Stimulated activated CD8-positive, alpha-beta memory T cell treated with anti-CD3 and anti-CD28 coated beads, Interleukin-15, amount 100 ng/mL, for 4 hours (primary cell): ENCODE results near the gene DCAF7.

Experiments
- DNase-seq, 2 donors: peaks; one replicate each; pipeline ENCODE4 v3.0.0-alpha.2; 2020; ENCODE audit warnings: low read depth in 2 of 2

The DCAF7 gene, protein sequence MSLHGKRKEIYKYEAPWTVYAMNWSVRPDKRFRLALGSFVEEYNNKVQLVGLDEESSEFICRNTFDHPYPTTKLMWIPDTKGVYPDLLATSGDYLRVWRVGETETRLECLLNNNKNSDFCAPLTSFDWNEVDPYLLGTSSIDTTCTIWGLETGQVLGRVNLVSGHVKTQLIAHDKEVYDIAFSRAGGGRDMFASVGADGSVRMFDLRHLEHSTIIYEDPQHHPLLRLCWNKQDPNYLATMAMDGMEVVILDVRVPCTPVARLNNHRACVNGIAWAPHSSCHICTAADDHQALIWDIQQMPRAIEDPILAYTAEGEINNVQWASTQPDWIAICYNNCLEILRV

DNA sequence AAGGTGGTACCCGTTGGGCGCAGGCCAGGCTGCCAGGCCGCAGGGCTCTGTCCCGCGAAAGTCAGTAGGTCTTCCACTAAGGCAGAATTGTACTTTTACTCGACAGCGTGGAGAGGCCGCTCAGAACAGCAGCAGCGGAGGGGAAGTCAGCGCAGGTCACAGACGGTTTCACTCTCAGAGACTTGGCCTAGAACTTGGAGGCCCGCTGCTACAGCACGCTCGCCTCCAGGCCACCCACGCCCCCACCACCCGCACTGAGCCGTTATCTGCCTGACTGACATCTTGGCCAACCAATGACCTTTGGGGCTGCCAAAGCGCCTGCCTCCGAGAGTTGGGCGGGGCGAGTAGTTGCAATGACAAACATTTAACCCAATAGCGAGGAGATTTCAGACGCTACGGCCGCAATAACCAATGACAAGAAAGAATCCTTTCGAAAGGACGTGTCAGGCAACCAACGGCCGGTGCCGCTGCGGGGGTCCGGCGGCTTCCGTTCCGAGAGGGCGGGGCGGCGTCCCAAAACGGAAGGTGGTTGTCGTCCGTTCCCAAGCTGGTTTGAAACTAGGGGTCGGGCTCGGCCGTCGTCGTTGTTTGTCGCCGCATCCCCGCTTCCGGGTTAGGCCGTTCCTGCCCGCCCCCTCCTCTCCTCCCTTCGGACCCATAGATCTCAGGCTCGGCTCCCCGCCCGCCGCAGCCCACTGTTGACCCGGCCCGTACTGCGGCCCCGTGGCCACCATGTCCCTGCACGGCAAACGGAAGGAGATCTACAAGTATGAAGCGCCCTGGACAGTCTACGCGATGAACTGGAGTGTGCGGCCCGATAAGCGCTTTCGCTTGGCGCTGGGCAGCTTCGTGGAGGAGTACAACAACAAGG lies at the start of gene DCAF7:
DCAF7 (plus strand) TSS at position 532 of the 871 bp plus-strand sequence; CDS start at position 733, 201 bp downstream.
- peak; percentile 99 to 100 for DNase-seq

DNA sequence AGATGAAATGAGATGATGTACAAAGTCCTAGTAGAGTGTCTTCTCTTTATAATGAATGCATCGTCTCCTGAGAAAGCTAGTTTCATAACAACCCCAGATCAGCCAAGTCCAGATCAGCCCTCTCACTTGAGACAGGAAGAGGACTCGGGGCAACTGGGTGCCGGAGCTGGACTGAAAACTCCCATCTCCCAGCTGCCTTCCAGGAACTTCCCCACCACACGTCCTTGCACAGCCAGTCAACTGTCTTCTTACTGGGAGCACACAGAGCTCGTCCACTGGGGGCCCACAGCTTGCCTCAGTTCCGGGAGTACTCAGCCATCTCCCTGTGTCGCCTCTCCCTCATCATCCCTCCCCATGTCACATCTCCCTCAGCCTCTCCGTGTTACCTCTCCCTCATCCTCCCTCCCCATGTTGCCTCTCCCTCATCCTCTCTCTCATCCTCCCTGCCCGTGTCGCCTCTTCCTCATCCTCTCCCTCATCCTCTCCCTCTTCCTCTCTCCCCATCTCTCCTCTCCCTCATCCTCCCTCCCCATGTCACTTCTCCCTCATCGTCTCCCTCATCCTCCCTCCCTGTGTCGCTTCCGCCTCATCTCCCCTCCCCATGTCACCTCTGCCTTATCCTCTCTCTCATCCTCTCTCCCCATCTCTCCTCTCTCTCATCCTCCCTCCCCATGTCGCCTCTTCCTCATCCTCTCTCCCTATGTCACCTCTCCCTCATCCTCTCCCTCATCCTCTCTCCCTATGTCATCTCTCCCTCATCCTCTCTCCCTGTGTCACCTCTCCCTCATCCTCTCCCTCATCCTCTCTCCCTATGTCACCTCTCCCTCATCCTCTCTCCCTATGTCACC lies 49.5 kb upstream of the DCAF7 start:
- no peak for DNase-seq

DNA sequence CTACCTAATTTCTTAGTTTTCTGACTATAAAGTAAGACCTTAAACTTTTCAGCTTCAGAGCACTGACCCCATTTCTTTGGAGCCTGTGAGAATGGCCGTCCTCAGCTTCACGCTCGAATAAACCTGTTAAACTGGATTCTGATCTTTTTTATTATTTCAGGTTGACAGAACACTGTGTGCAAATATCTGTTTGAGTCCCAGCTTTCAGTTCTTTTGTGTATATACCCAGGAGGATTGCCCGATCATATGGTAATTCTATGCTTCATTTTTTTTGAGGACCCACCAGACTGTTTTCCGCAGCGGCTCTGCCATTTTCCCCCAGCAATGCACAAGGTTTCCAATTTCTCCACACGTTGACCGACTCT lies 47.0 kb upstream of the DCAF7 start:
- DNase-seq, result no peak

DNA sequence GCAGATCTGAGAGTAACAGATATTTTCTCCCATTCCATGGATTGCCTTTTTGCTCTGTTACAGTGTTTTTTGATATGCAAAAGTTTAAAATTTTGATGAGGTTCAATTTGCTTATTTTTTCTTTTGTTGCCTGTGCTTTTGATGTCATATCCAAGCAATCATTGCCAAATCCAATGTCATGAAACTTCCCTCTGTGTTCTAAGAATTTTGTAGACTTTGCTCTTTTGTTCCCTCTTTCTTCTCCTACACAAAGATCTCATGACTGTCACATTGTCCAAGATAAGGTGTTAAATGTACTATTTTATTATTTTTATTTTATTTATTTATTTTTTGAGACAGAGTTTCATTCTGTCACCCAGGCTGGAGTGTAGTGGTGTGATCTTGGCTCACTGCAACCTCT lies 46.0 kb upstream of the DCAF7 start:
- no peak for DNase-seq

DNA sequence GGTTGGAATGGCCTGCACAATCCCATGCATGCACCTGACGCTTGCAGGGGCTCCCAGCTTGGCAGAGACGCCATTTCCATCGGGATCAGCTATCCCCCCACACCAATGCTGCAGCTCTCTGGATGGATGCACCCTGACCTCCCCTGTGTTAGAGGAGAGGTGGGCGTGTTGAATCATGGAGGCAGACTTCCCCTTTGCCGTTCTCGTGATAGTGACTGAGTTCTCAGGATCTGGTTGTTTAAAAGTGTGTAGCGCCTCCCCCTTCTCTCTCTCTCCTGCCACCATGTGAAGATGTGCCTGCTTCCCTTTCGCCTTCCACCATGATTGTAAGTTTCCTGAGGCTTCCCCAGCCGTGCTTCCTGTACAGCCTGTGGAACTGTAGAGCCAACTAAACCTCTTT lies 44.9 kb upstream of the DCAF7 start:
- no peak for DNase-seq

DNA sequence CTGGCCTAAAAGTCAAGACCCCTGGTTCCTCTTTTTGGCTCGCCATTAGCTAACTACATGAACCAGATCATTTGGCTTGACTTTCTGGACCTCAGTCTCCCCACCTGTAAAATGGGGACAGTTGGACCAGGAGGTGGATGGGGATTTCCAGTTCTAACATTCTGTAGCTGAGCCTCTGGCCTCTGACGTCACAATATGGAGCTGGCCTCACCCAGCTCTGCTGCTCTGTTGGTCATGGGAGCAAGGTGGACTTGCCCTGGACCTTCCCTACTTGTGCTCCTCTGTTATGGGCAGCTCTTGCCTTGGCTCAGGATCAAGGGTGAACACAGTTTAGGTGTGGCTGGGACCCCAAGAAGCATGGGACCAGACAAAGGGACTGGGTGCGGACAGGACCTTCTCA lies 43.6 kb upstream of the DCAF7 start:
- DNase-seq, result no peak

DNA sequence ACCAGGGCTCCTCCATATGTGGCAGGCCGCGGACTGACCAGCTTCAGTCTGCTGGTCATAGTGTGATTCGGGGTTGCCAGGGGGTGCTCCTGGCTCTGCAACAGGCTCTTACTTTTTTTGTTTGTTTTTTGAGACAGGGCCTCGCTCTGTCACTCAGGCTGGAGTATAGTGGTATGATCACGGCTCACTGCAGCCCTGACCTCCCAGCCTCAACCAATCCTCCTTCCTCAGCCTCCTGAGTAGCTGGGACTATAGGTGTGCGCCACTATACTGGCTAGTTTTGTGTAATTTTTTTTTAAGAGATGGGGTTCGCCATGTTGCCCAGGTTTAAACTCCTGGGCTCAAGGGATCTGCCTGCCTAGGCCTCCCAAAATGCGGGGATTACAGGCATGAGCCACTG lies 38.9 kb upstream of the DCAF7 start:
- DNase-seq, result no peak

DNA sequence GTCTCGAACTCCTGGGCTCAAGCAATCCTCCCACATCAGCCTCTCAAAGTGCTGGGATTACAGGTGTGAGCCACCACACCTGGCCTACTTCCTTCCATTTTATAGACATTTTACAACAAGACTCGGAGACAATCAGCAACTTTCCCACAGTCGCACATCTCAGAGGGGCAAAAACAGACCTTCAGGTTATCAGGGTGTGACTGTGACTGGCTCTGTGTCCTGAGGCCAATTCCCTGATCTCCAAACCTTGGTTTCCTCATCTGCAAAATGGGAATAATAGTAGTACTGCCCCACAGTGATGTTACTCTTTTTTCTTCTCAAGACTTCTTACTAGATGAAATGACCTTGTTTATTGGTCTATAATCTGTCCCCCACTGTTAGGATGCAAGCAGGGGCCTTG lies 37.9 kb upstream of the DCAF7 start:
- no peak for DNase-seq

DNA sequence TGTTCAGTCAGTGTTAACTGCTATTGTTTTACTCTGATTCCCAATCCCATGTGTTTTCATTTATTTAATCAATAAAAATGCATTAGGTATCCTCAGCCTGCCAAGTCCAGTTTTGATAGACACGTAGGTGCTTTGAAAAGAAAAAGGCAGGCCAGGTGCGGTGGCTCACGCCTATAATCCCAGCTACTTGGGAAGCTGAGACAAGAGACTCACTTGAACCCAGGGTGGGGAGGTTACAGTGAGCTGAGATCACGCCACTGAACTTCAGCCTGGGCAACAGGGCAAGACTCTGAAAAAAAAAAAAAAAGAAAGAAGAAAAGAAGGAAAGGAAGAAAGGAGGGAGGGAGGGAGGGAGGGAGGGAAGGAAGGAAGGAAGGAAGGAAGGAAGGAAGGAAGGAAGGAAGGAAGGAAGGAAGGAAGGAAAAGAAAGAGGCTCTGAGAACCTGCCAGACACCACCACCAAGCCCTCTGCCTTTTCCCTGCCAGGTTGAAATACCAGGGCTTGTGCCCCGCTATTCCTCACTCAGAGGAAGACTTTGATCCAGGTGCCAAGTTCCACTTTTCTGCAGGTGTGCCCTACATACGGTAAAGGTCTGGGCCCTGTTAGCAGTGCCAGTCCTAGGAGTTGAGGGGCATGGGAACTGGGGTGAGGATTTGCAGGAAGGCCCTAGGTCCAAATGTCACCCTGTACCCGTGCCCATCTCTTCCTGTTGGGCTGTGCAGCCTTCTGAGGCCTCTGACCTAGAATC lies 37.2 kb upstream of the DCAF7 start:
- DNase-seq, result no peak

DNA sequence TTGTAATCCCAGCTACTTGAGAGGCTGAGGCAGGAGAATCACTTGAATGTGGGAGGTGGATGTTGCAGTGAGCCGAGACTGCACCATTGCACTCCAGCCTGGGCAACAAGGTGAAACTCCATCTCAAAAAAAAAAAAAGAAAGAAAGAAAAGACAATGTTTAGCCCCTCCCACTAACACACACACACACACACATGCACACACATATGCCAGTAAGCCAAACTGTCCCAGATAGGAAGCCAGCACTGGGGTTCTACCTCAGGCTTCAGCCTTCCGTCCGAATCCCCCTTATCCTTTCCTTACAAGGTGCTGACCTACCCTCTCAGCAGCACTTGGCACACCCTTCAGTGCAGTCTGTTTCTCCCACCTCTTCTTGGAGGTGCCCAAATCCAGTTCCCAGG lies 35.8 kb upstream of the DCAF7 start:
- no peak for DNase-seq

DNA sequence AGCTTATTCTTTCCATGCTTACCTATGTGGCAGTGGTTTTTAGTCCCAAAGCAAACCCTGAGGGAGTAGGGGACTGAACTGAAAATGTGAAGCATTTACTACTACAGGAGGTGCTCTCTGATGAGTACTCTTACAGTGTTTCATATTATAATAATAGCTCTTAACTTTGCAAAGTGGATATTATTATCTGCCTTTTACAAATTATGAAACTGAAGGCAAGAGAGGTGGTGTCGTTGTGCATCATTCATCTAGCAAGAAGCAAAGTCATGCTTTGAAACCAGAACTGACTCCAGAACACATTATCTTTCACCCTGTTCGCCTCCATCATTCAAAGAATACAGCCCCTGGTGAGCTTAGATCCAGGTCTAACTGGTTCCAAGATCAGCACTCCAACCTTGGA lies 35.3 kb upstream of the DCAF7 start:
- no peak for DNase-seq

DNA sequence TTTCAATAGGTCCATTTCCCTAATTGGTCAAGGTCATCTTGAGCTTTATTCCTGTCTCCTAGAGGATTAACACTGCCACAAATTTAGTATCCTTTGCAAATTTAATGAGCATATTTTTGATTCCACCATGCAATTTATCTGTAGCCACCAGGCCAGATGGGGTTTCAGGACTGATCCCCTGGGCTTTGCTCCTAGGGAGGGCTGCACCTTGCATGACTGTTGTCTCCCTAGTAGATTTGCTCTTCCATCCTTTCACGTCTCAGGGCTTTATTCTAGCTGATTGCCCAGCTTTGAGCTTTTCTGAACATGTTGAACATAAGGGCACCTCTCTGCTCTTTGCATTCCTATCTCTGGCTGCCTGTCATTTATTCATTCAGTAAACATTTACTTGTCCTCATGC lies 34.9 kb upstream of the DCAF7 start:
- DNase-seq, result no peak

DNA sequence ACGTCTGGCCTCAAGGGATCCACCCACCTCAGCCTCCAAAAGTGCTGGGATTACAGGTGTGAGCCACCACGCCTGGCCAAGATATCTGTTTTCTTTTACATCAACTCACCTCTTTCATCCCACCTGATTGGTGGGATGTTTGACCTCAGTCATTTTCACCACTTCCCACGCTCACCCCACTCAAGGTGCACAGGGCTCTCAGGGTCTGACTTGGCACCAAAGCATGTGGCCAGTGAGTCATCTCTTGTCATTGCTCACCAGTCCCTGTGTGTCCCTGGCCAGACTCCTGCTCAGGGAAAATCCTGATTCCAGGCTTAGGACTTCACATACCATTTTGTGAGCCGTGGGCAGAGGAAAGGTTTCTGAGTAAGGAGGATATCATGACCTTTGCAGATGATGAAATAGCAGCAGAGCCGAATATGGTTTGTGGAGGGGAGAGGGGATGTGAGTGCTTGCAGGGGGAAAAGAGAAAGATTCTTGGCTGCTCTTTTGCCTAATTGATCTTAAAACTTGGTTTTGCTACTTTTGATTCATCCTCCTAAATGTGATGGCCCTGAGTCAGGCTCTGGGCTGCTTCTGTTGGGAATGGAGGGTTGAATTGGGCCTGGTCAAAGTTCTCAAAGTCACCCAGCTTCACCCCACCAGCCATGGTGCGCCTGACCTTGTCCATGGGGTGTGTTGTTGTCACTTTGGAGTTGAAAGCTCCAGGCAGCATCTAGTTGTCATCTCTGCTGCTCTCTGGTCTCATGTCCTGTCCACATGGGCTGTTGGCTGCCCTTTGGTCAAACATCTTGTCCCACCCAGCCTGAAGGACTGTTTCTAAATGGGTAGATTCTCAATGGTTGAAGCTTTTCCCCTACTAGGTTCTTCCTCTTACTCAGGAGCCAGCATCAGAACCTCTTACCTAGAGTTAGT lies 33.1 kb upstream of the DCAF7 start:
- no peak for DNase-seq

DNA sequence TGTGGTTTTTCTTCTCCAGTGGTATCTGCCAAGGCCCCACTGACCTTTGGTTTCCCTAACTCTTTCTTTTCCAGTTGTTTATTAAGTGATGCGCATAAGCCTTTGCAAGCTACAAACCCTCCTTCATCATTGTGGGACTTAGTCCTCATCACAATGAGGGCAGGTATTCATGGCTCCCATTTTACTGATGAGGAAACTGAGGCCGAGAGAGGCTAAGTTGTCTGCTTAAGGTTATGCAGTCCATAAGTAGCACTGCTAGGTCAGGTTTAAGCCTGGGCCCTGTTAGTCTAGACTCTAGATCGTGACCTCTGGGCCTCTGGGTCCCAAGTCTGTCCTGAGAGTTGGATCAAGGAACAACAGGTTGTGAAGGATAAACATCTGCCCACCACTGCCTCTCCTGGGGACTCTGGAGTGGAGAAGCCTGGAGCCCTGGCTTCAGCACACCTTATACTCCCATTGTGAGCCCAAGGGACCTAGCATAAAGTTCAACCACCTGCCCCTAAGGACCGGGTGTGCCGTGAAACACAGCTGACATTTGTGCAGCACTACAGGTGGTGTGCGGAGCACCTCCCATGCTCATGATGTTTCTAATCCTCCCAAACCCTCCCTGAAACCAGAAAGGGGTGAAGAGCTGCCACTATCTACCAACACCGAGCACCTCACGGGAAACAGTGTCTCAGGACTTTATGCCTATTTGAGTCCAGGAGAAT lies 32.3 kb upstream of the DCAF7 start:
- no peak for DNase-seq

DNA sequence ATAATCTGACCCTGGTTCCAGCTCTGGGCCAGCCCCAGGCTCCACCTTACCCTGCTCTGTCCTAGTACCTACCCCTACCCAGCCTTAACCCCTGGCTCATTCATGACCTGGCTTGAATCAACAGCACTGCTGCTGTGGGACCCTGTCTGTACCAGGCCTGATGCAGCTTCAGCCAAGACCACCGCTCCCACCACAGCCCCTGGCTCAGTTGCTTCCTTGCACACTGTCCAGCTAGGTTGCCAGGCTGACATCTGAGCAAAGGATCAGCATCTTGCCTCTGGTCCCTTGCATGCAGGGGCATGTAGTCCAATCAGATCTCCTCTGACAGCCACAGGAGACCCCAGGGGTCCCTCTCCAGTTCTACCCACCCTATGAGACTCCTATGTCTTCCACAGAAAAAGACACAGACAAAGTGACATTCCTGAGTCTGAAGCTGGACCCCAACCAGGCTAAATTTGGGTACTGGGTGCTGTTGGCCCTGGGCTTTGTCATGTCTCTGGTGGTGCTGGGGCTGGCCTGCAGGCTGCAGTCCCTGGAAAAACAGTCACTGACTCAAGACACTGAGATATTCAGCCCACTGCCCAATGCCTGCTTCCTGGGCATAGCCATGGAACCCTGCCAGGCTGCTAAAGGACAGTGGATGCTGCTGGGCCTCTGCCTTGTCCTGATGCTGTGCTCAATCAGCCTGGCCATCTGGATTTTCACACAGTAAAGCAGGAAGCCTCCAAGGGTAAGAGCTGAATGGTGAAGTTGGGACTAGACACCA lies 31.0 kb upstream of the DCAF7 start:
- no peak for DNase-seq

DNA sequence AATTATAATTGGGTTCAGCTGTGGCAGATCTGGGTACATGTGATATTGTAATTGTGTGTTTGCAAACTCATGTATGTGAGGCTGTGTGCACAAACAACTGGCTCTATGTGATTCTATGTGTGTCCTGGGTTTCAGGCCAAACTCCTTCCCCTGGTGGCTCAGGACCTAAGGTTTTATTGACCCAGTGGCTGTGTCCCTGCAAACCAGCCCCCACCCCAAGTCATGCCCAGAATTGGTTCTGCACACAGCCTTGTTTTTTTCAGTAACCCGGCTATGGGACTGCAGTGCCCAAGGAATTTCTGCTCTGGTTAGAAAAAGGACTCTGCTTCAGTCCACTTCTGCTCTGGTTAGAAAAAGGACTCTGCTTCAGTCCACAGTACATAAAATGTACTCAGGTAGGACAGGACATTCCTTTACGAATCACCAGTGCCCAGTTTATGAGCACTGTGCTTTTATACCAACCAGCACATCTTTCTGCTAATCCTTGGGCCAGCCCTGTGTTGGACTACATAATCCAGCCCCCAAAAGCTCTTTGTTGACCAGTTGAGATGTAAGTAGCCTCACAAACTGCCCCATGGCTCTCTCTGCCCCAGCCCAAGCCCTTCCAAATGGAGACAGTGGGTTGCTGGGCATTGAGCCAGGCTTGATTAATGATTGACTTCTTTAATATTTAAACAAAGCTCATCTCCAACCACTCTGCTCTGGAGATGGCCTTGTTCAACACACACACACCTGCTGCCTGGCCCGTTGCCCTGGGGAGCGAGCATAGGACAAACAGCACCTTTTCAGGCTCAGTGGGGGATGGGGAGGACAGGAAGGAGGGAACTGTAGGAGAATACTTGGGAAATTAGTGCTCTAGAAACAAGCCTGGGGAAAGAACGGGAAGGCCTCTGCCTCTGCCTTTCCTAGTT lies 30.1 kb upstream of the DCAF7 start:
- DNase-seq, result no peak

DNA sequence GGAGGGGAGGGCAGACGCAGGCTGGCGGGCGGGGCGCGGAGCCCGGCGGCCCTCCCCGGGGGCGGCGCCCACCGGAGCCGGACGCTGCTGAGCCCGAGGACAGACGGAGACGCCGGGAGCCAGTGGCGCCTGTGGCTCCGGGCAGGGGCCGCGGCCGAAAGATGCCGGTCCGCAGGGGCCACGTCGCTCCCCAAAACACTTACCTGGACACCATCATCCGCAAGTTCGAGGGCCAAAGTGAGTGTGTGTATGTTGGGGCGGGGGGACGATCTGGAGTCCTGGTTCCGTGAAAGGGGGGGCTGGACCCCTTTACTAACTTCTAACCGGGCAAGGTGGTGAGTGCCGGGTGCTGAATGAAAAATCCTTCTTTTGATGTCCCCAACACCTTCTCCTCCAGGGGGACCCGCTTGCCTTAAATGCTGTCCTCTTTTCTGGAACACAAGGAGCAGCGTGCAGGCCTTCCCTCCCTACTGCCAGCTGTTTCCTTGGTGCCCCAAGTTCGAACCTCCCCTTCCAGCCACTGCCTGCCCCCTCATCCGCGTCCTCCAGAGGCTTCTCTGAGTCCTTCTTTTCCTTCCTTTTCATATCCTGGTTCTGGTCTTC lies 26.9 kb upstream of the DCAF7 start, which contains the start of gene KCNH6:
KCNH6 (plus strand) TSS at position 106 of the 603 bp plus-strand sequence; CDS start at position 162, 56 bp downstream.
- DNase-seq, result no peak
